Fibroblast of lung (primary cell): Measurements from ENCODE around the gene PCDHGB6. TPM values are rescaled to one million over a fixed set of nuclear protein-coding genes. Genes with fewer than 3 reads are reported as not detected.
"Not testable (repeated sequence)": the region's sequence is repeated elsewhere in the genome, so short reads cannot be mapped to it uniquely, and the experiment has no call there.

Experiments
- DNase-seq, 2 donors: peaks; one replicate each; pipeline versions ENCODE4 v3.0.0 to v3.0.0-alpha.2; 2010; ENCODE audit warnings: low read depth in 2 of 2
- H2AFZ ChIP-seq: 2 replicates; pipeline ENCODE4 v1.5.1; 2012; ENCODE audit warnings: low read length, control low read depth, inconsistent platforms
- H3K27ac ChIP-seq: 2 replicates; pipeline ENCODE4 v1.5.1; 2011; ENCODE audit warnings: low read length, control low read depth; ENCODE audit not compliant: insufficient read depth
- H3K27me3 ChIP-seq: 2 replicates; pipeline ENCODE4 v1.5.1; 2011; ENCODE audit warnings: mild to moderate bottlenecking, low read length; ENCODE audit not compliant: control insufficient read depth, insufficient read depth
- H3K36me3 ChIP-seq: 2 replicates; pipeline ENCODE4 v1.5.1; 2011; ENCODE audit warnings: low read length; ENCODE audit not compliant: control insufficient read depth, insufficient read depth
- H3K4me1 ChIP-seq: 2 replicates; pipeline ENCODE4 v1.5.1; 2011; ENCODE audit warnings: low read length; ENCODE audit not compliant: control insufficient read depth, insufficient read depth; ENCODE audit errors: extremely low read depth
- H3K4me2 ChIP-seq: 2 replicates; pipeline ENCODE4 v1.5.1; 2011; ENCODE audit warnings: low read length, control low read depth; ENCODE audit not compliant: insufficient read depth; ENCODE audit errors: extremely low read depth
- H3K4me3 ChIP-seq, 4 experiments: fragments of 200-600 bp in 1 of 4; sonication (generic) in 1 of 4; replicated peaks in 1 of 4; 2 replicates each; pipeline ENCODE4 v1.5.1; 2011 to 2016; ENCODE audit warnings: low read length in 4 of 4, low read depth in 3 of 4, mild to moderate bottlenecking in 3 of 4, control low read depth in 2 of 4, inconsistent platforms in 1 of 4, mixed read lengths in 1 of 4; ENCODE audit not compliant: insufficient read depth in 1 of 4; ENCODE audit errors: control extremely low read depth in 1 of 4
- H3K79me2 ChIP-seq: 2 replicates; pipeline ENCODE4 v1.5.1; 2012; ENCODE audit warnings: mild to moderate bottlenecking, low read length, inconsistent platforms; ENCODE audit not compliant: control insufficient read depth, insufficient read depth
- H3K9ac ChIP-seq: 2 replicates; pipeline ENCODE4 v1.5.1; 2011; ENCODE audit warnings: mild to moderate bottlenecking, low read length, control low read depth; ENCODE audit not compliant: insufficient read depth
- H3K9me3 ChIP-seq: 2 replicates; pipeline ENCODE4 v1.5.1; 2012; ENCODE audit warnings: low read depth, low read length; ENCODE audit not compliant: control insufficient read depth, insufficient read depth
- H4K20me1 ChIP-seq: 2 replicates; pipeline ENCODE4 v1.5.1; 2011; ENCODE audit warnings: low read length; ENCODE audit not compliant: control insufficient read depth, insufficient read depth; ENCODE audit errors: extremely low read depth
- CTCF ChIP-seq, 2 donors: IDR thresholded peaks in 1 of 2; conservative IDR thresholded peaks in 1 of 2; 1 replicate in 1 of 2; 2 replicates in 1 of 2; pipeline ENCODE4 v1.5.1; 2011 to 2012; ENCODE audit warnings: low read length in 2 of 2, control low read depth in 1 of 2, inconsistent platforms in 1 of 2, low read depth in 1 of 2, mild to moderate bottlenecking in 1 of 2
- EZH2 ChIP-seq: IDR thresholded peaks from 2 replicates; pipeline ENCODE4 v1.5.1; 2012; ENCODE audit warnings: low read length, control low read depth, mild to moderate bottlenecking; ENCODE audit errors: missing control alignments
- polyA plus RNA-seq, 2 donors: library from polyadenylated mRNA; depleted of rRNA in 1 of 2; stranded (reverse) in 1 of 2; unstranded in 1 of 2; fragments of >200 nt; gene quantifications; 2 replicates each; pipeline ENCODE4 v1.2.1, GENCODE V29; 2011 to 2012; ENCODE audit warnings: missing spikeins in 1 of 2
- total RNA-seq: library from RNA; depleted of rRNA; stranded (reverse); fragments of >200 nt; gene quantifications from 2 replicates; pipeline ENCODE4 v1.2.1, GENCODE V29; 2014

PCDHGB6 gene
- total and polyA plus RNA-seq, 2 donors (not counting 1 experiment from before 2014, with no cell fraction given) = 2.6 to 4.3 TPM

- DNase-seq = peak; percentile 25 to 57
- H4K20me1 ChIP-seq = no peaks in the 10 kb centered on the region
- H3K79me2 ChIP-seq = no peaks in the 10 kb centered on the region
- H2AFZ ChIP-seq = peak within 1 kb of the TSS; percentile 60
- H3K27me3 ChIP-seq = peaks cover 8% of the 10 kb centered on the region
- peaks cover 2% of the 10 kb centered on the region for H3K9me3 ChIP-seq
- no peaks in the 10 kb centered on the region for H3K36me3 ChIP-seq
- TF ChIP-seq EZH2 (no peak), CTCF (conservative IDR thresholded peaks at IDR 0.05 in 1 of 2, IDR thresholded peaks at IDR 0.05 in 1 of 2; ENCODE audit: low read depth in 1 of 2, low read length in 2 of 2) (peak; percentile 41 to 61)
- H3K9ac ChIP-seq = no peak within 1 kb of the TSS
- no peak within 1 kb of the TSS for H3K27ac ChIP-seq
- peak within 1 kb of the TSS; percentile 38 to 48 (median 46) for H3K4me3 ChIP-seq
- H3K4me1 ChIP-seq = no peaks in the 10 kb centered on the region
- peak within 1 kb of the TSS; percentile 59 for H3K4me2 ChIP-seq
These were observed 34.0 kb upstream of the PCDHGB6 start, which contains the start of gene PCDHGA6 for GRCh38 chr5:141373673-141374317. Gene PCDHGA6 (plus strand): TSS chr5:141373891. CDS start chr5:141374084, 193 bp downstream.

- TF ChIP-seq EZH2 (no peak), CTCF (conservative IDR thresholded peaks at IDR 0.05 in 1 of 2, IDR thresholded peaks at IDR 0.05 in 1 of 2; ENCODE audit: low read depth in 1 of 2, low read length in 2 of 2) (no peak)
These were observed 33.2 kb upstream of the PCDHGB6 start for GRCh38 chr5:141374627-141375026.

GRCh38 chr5:141375444-141376155 is 32.2 kb upstream of the PCDHGB6 start:
- not testable (repeated sequence) for H3K4me3 ChIP-seq, H3K79me2 ChIP-seq, H3K9ac ChIP-seq, H3K4me2 ChIP-seq, H4K20me1 ChIP-seq, DNase-seq, H3K36me3 ChIP-seq, H3K9me3 ChIP-seq, H2AFZ ChIP-seq, H3K27ac ChIP-seq, H3K4me1 ChIP-seq, H3K27me3 ChIP-seq

More at GRCh38 chr5:141374627-141375026, 33.2 kb upstream of the PCDHGB6 start:
- peak overlapping the region in 1 of 4 experiments; percentile 48 for H3K4me3 ChIP-seq
- DNase-seq = no peak
- H4K20me1 ChIP-seq = no peaks in the 10 kb centered on the region
- no peaks in the 10 kb centered on the region for H3K79me2 ChIP-seq
- no peak overlapping the region for H3K9ac ChIP-seq
- no peak overlapping the region for H3K27ac ChIP-seq
- H3K27me3 ChIP-seq = peaks cover 8% of the 10 kb centered on the region
- no peak overlapping the region for H2AFZ ChIP-seq
- no peak overlapping the region for H3K4me2 ChIP-seq
- H3K9me3 ChIP-seq = peaks cover 2% of the 10 kb centered on the region
- H3K36me3 ChIP-seq = no peaks in the 10 kb centered on the region
- H3K4me1 ChIP-seq = no peaks in the 10 kb centered on the region
